Osteoblast (primary cell): ENCODE measurements around the gene MED16. TPM values are rescaled to one million over a fixed set of nuclear protein-coding genes. Genes with fewer than 3 reads are reported as not detected.
A peak's percentile ranks its signal among the peaks of the same experiment; 100 is the strongest.

Source experiments
- DNase-seq: peaks from one replicate; pipeline ENCODE4 v3.0.0; 2011; ENCODE audit warnings: low spot score, mixed read lengths; ENCODE audit not compliant: insufficient read length; ENCODE audit errors: missing footprints
- H2AFZ ChIP-seq: 2 replicates; pipeline ENCODE4 v1.6.0; 2011; ENCODE audit warnings: mild to moderate bottlenecking, low read length
- H3K27ac ChIP-seq: 2 replicates; pipeline ENCODE4 v1.5.1; 2011; ENCODE audit warnings: mild to moderate bottlenecking, low read depth, low read length, moderate library complexity
- H3K27me3 ChIP-seq: 2 replicates; pipeline ENCODE4 v1.6.0; 2012; ENCODE audit warnings: mild to moderate bottlenecking, control low read depth, inconsistent platforms, low read length, moderate library complexity; ENCODE audit not compliant: insufficient read depth
- H3K36me3 ChIP-seq: 2 replicates; pipeline ENCODE4 v1.5.1; 2011; ENCODE audit warnings: mild to moderate bottlenecking, low read length, control low read depth, moderate library complexity; ENCODE audit not compliant: insufficient read depth
- H3K4me1 ChIP-seq: 2 replicates; pipeline ENCODE4 v1.5.1; 2011; ENCODE audit warnings: mild to moderate bottlenecking, low read length, control low read depth, moderate library complexity; ENCODE audit not compliant: insufficient read depth
- H3K4me2 ChIP-seq: 2 replicates; pipeline ENCODE4 v1.6.0; 2011; ENCODE audit warnings: mild to moderate bottlenecking, low read length; ENCODE audit not compliant: insufficient read depth
- H3K4me3 ChIP-seq: fragments of 200-600 bp; sonication (generic); 3 replicates; pipeline ENCODE4 v1.5.1; 2012; ENCODE audit warnings: mild to moderate bottlenecking, low read length, inconsistent platforms; ENCODE audit not compliant: insufficient read depth
- H3K79me2 ChIP-seq: 2 replicates; pipeline ENCODE4 v1.6.0; 2012; ENCODE audit warnings: mild to moderate bottlenecking, low read length, control low read depth, inconsistent platforms; ENCODE audit not compliant: insufficient read depth
- H3K9me3 ChIP-seq: 2 replicates; pipeline ENCODE4 v1.5.1; 2011; ENCODE audit warnings: low read depth, low read length, control low read depth
- H4K20me1 ChIP-seq: 2 replicates; pipeline ENCODE4 v1.6.0; 2012; ENCODE audit warnings: mild to moderate bottlenecking, low read length, control low read depth; ENCODE audit not compliant: insufficient read depth
- total RNA-seq: library from RNA; depleted of rRNA; stranded (reverse); fragments of >200 nt; gene quantifications from 2 replicates; pipeline ENCODE4 v1.2.3, GENCODE V29; 2012
- TF ChIP-seq, protein P1 (sequence below): IDR thresholded peaks from 2 replicates; pipeline ENCODE4 v1.5.1; 2011; ENCODE audit warnings: mild to moderate bottlenecking, low read depth, low read length, moderate library complexity; ENCODE audit errors: extremely low read depth

Gene MED16
- total RNA-seq, 1 donor = 20.6 TPM

DNA sequence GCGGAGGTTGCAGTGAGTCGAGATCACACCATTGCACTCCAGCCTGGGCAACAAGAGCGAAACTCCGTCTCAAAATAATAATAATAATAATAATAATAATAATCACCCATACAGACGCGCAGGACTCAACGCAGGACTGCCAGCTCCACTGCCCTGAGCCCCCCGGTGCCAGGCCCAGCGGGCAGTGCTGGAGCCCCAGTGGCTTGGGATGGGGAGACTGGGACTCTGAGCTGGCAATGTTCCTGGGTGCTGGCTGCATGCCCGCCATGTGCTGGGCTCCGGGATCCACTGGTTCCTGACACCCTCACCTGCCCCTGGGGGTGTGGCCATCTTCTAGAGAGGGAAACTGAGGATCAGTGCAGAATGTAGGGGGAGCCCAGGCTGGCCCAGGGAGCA lies 65.7 kb downstream of the MED16 start:
- DNase-seq = no peak
- TF ChIP-seq, protein P1, sequence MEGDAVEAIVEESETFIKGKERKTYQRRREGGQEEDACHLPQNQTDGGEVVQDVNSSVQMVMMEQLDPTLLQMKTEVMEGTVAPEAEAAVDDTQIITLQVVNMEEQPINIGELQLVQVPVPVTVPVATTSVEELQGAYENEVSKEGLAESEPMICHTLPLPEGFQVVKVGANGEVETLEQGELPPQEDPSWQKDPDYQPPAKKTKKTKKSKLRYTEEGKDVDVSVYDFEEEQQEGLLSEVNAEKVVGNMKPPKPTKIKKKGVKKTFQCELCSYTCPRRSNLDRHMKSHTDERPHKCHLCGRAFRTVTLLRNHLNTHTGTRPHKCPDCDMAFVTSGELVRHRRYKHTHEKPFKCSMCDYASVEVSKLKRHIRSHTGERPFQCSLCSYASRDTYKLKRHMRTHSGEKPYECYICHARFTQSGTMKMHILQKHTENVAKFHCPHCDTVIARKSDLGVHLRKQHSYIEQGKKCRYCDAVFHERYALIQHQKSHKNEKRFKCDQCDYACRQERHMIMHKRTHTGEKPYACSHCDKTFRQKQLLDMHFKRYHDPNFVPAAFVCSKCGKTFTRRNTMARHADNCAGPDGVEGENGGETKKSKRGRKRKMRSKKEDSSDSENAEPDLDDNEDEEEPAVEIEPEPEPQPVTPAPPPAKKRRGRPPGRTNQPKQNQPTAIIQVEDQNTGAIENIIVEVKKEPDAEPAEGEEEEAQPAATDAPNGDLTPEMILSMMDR = no peak

DNA sequence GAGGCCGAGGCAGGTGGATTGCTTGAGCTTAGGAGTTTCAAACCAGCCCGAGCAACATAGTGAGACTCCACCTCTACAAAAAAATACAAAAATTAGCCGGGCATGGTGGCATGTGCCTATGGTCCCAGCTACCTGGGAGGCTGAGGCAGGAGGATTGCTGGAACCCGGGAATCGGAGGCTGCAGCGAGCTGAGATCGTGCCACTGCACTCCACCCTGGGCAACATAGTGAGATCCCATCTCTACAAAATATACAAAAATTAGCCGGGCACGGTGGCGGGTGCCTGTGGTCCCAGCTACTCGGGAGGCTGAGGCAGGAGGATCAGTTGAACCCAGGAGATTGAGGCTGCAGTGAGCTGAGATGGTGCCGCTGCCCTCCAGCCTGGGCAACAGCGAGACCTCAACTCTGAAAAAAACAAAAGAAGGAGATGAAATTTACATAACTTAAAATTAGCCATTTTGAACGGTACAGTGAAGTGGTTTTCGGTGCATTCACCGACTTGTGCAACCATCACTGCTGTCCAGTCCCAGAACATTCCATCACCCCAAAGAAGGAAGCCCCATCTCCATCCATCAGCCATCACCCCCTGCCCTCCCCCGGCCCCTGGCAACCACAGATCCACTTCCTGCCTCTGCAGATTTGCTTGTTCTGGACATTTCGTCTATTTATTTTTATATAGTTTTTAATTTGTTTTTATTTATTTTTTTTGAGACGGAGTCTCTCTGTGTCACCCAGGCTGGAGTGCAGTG lies 66.9 kb downstream of the MED16 start:
- H2AFZ ChIP-seq = no peak overlapping the region
- no peak overlapping the region for H3K4me2 ChIP-seq
- H3K4me1 ChIP-seq = peaks cover 8% of the 10 kb centered on the region
- no peaks in the 10 kb centered on the region for H3K27me3 ChIP-seq
- H3K79me2 ChIP-seq = no peaks in the 10 kb centered on the region
- no peak for DNase-seq
- TF ChIP-seq, protein P1 = no peak
- no peaks in the 10 kb centered on the region for H4K20me1 ChIP-seq
- no peak overlapping the region for H3K4me3 ChIP-seq
- no peaks in the 10 kb centered on the region for H3K9me3 ChIP-seq
- H3K27ac ChIP-seq = no peak overlapping the region
- H3K36me3 ChIP-seq = no peaks in the 10 kb centered on the region

More for the DNA sequence above, 65.7 kb downstream of the MED16 start:
- no peaks in the 10 kb centered on the region for H3K79me2 ChIP-seq
- no peak overlapping the region for H2AFZ ChIP-seq
- H3K4me1 ChIP-seq = peaks cover 8% of the 10 kb centered on the region
- no peak overlapping the region for H3K27ac ChIP-seq
- no peaks in the 10 kb centered on the region for H3K36me3 ChIP-seq
- H3K4me2 ChIP-seq = no peak overlapping the region
- H3K4me3 ChIP-seq = no peak overlapping the region
- no peaks in the 10 kb centered on the region for H3K27me3 ChIP-seq
- H3K9me3 ChIP-seq = no peaks in the 10 kb centered on the region
- H4K20me1 ChIP-seq = no peaks in the 10 kb centered on the region

GRCh38 chr19:824885-825284 lies 68.1 kb downstream of the MED16 start:
- no peak for DNase-seq
- Histone ChIP-seq H3K79me2 (no peaks in the 10 kb centered on the region), H3K27ac (no peak overlapping the region), H3K4me1 (peaks cover 8% of the 10 kb centered on the region), H3K36me3 (no peaks in the 10 kb centered on the region), H3K9me3 (no peaks in the 10 kb centered on the region), H4K20me1 (no peaks in the 10 kb centered on the region), H3K4me2 (no peak overlapping the region), H2AFZ (no peak overlapping the region), H3K27me3 (no peaks in the 10 kb centered on the region), H3K4me3 (no peak overlapping the region)
- TF ChIP-seq, protein P1 = no peak

DNA sequence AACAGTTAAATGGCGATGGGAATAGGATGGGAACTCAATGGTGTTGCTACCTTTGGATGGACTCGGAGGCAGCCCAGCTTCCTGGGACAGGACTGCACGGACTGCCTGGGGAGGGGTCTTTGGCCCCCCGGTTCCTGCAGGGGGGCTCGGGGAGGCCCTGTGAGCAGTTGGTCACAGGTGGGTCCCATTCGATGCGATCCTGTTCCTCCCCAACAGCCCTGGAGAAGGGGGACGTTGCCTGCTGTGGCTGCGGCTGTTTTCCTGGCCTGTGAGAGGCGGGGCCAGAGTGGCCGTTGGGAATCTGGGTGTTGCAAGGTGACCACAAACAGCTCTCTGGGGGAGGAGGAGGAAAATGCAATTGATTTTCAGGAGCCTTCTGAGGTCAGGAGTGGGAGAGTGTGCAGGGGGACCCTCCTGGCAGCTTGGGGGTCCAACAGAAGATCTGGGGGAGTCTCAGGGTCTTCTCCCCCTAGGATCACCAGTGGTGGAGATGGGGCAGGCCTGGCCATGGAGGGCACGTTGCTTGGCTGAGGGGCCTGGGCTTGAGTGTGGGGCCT lies 69.3 kb downstream of the MED16 start:
- H3K4me1 ChIP-seq = peaks cover 8% of the 10 kb centered on the region
- H3K79me2 ChIP-seq = no peaks in the 10 kb centered on the region
- no peaks in the 10 kb centered on the region for H4K20me1 ChIP-seq
- no peaks in the 10 kb centered on the region for H3K9me3 ChIP-seq
- H3K4me2 ChIP-seq = peak overlapping the region; percentile 65
- no peaks in the 10 kb centered on the region for H3K27me3 ChIP-seq
- no peaks in the 10 kb centered on the region for H3K36me3 ChIP-seq
- TF ChIP-seq, protein P1 = no peak
- DNase-seq = peak; percentile 98
- H3K4me3 ChIP-seq = peak overlapping the region; percentile 29
- peak overlapping the region; percentile 14 for H2AFZ ChIP-seq
- H3K27ac ChIP-seq = no peak overlapping the region
